DMS153 (cell line): Measurements from ENCODE around the gene NDUFS2.
A peak's percentile ranks its signal among the peaks of the same experiment; 100 is the strongest.
"Not testable (repeated sequence)": the region's sequence is repeated elsewhere in the genome, so short reads cannot be mapped to it uniquely, and the experiment has no call there.

Experiments
- DNase-seq: peaks from one replicate; lab custom pipeline; 2025; lab: John Stamatoyannopoulos, UW

NDUFS2 gene

GRCh38 chr1:161220002-161220401 lies 17.8 kb downstream of the NDUFS2 start:
- no peak for DNase-seq

- DNase-seq, result no peak
Observed at GRCh38 chr1:161222175-161223019, 20.2 kb downstream of the NDUFS2 start.

GRCh38 chr1:161223805-161224694 lies 21.9 kb downstream of the NDUFS2 start:
- no peak for DNase-seq

- DNase-seq, result not testable (repeated sequence)
Observed at GRCh38 chr1:161224695-161225087, 22.5 kb downstream of the NDUFS2 start.

- DNase-seq, result no peak
Observed at GRCh38 chr1:161225178-161225533, 23.0 kb downstream of the NDUFS2 start.

- DNase-seq, result peak; percentile 100
Observed at GRCh38 chr1:161225534-161226319, 23.6 kb downstream of the NDUFS2 start, which contains the start of gene TOMM40L. TSS of gene TOMM40L (plus strand) at chr1:161226060. CDS start at chr1:161226490, 430 bp downstream.

GRCh38 chr1:161226320-161226711 lies 24.1 kb downstream of the NDUFS2 start:
- no peak for DNase-seq

- DNase-seq, result no peak
Observed at GRCh38 chr1:161226759-161227158, 24.6 kb downstream of the NDUFS2 start.

GRCh38 chr1:161227196-161227871 lies 25.2 kb downstream of the NDUFS2 start:
- DNase-seq, result peak; percentile 73

- DNase-seq, result no peak
Observed at GRCh38 chr1:161228032-161228431, 25.9 kb downstream of the NDUFS2 start.

GRCh38 chr1:161229896-161230295 lies 27.7 kb downstream of the NDUFS2 start:
- DNase-seq, result no peak

GRCh38 chr1:161230762-161231161 lies 28.6 kb downstream of the NDUFS2 start:
- DNase-seq, result no peak

GRCh38 chr1:161233102-161233501 lies 30.9 kb downstream of the NDUFS2 start:
- no peak for DNase-seq

- DNase-seq, result no peak
Observed at GRCh38 chr1:161235957-161236775, 34.0 kb downstream of the NDUFS2 start.

GRCh38 chr1:161238039-161238473 lies 35.9 kb downstream of the NDUFS2 start, which contains the start of gene NR1I3:
TSS of gene NR1I3 (minus strand) at chr1:161238203. CDS start at chr1:161236565, 1,638 bp downstream.
- DNase-seq, result no peak

GRCh38 chr1:161241682-161242081 lies 39.5 kb downstream of the NDUFS2 start:
- no peak for DNase-seq

GRCh38 chr1:161242313-161242712 lies 40.1 kb downstream of the NDUFS2 start:
- DNase-seq, result no peak

- DNase-seq, result no peak
Observed at GRCh38 chr1:161244888-161245287, 42.7 kb downstream of the NDUFS2 start.

- not testable (repeated sequence) for DNase-seq
Observed at GRCh38 chr1:161250100-161250499, 47.9 kb downstream of the NDUFS2 start.

GRCh38 chr1:161250829-161251228 lies 48.7 kb downstream of the NDUFS2 start:
- DNase-seq, result no peak
